Hematopoietic multipotent progenitor cell treated with erythropoietin and hydrocortisone succinate and interleukin-3 and kit ligand, for 17 days (in vitro differentiated cells): ENCODE data around the gene PERM1.
"Not testable (repeated sequence)": the region's sequence is repeated elsewhere in the genome, so short reads cannot be mapped to it uniquely, and the experiment has no call there.

ENCODE experiments used
- DNase-seq: peaks from one replicate; pipeline ENCODE4 v3.0.0-alpha.2; 2015; ENCODE audit warnings: low spot score

PERM1 gene

DNA sequence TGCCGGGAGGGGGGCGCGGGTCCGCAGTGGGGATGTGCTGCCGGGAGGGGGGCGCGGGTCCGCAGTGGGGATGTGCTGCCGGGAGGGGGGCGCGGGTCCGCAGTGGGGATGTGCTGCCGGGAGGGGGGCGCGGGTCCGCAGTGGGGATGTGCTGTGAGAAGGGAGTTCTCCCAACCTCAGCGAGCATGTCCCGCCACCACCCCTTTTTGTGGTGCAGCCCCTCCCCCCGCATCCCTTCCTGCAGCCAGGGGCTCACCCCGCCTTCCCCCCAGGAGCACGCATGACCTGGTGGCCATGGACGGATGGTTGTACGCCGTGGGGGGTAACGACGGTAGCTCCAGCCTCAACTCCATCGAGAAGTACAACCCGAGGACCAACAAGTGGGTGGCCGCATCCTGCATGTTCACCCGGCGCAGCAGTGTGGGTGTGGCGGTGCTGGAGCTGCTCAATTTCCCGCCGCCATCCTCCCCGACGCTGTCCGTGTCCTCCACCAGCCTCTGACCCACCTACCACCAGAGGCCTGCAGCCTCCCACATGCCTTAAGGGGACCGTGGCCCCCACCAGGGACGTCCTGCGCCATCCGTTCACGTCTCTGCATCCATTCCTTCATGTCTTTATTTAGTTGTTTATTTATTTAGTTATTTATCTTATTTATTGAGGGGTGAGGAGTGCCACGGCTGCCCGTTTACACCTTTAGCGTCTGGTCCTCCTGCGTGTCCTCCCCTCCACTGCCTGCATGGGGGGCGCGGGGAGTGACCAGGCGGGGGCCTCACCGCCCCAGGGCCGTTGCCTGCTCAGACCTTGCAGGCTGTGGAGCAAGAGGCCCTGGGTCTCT is 17.0 kb downstream of the PERM1 start:
- no peak for DNase-seq

DNA sequence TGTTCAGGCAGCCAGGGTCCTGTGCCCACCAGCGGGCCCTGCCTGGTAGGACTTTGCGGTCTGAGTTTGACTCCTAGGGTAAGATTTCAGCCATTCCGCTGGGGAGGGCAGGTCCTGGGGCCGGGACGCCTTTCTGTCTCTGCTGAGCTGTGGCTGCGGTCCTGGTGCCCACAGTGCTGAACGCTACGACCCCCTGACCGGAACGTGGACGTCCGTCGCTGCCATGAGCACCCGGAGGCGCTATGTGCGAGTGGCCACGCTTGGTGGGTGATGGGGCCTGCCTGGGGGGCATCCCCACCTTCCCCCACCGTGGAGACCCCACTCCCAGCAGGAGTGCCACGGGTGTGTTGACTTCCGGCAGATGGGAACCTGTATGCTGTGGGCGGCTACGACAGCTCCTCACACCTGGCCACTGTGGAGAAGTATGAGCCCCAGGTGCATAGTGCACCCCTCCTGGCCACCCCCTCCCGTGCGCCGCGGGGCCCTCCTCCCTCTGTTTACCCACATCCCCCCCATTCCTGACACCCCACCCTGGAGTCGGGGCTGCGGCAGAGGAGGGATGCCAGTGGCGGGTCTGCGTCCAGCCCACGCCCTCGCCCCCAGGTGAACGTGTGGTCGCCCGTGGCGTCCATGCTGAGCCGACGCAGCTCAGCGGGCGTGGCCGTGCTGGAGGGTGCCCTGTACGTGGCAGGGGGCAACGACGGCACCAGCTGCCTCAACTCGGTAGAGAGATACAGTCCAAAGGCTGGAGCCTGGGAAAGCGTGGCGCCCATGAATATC is 18.0 kb downstream of the PERM1 start:
- DNase-seq: no peak

DNA sequence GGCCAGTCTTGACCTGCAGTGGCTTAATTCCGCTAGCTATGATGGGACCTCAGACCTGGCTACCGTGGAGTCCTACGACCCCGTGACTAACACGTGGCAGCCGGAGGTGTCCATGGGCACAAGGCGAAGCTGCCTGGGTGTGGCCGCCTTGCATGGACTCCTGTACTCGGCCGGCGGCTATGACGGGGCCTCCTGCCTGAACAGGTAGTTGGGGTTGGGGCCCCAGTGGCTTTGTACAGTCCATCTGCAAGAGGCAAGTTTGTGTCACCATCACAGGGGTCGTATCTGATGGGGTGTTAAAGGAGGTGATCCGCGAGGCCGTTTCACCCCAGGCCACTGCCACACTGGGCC is 18.6 kb downstream of the PERM1 start:
- DNase-seq: no peak

DNA sequence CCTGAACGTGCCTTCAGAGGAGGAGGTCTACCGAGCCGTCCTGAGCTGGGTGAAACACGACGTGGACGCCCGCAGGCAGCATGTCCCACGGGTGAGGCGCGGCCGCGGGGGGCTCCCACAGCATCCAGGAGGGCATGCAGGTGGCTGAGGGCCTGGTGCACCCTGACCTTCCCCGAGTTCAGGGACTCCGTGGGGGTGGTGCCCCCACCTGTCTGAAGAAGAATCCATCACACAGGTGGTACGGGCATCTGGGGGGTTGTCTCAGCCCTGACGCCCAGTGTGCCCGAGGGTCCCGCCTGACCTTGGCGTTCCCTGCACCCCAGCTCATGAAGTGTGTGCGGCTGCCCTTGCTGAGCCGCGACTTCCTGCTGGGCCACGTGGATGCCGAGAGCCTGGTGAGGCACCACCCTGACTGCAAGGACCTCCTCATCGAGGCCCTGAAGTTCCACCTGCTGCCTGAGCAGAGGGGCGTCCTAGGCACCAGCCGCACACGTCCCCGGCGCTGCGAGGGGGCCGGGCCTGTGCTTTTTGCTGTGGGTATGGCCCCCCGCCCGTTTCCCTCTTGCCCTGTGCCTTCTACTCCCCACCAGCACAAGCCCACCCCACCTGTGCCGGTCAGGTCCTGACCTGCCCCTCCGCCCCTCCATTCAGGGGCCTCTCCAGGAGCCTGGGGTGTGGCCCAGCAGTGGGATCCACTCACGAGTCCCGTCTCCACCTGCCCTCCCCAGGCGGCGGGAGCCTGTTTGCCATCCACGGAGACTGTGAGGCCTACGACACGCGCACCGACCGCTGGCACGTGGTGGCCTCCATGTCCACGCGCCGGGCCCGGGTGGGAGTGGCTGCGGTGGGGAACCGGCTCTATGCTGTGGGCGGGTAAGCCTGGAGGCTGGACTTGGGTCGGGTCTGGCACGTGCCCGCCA is 19.3 kb downstream of the PERM1 start:
- no peak for DNase-seq

DNA sequence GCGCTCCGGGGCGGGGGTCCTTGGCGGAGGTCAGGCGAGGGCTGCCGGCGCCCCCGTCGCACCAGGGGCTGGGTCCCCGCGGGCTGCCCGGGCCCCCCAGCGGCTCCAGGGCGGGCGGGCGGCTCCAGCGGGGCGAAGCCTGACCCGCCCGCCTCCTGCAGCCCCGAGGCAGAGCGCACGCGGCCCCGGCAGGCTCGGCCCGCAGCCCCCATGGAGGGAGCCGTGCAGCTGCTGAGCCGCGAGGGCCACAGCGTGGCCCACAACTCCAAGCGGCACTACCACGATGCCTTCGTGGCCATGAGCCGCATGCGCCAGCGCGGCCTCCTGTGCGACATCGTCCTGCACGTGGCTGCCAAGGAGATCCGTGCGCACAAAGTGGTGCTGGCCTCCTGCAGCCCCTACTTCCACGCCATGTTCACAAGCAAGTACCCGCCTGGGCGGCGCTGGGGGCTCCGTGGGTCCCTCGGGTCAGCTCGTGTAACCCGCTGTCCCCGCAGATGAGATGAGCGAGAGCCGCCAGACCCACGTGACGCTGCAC is 20.7 kb downstream of the PERM1 start:
- no peak for DNase-seq

DNA sequence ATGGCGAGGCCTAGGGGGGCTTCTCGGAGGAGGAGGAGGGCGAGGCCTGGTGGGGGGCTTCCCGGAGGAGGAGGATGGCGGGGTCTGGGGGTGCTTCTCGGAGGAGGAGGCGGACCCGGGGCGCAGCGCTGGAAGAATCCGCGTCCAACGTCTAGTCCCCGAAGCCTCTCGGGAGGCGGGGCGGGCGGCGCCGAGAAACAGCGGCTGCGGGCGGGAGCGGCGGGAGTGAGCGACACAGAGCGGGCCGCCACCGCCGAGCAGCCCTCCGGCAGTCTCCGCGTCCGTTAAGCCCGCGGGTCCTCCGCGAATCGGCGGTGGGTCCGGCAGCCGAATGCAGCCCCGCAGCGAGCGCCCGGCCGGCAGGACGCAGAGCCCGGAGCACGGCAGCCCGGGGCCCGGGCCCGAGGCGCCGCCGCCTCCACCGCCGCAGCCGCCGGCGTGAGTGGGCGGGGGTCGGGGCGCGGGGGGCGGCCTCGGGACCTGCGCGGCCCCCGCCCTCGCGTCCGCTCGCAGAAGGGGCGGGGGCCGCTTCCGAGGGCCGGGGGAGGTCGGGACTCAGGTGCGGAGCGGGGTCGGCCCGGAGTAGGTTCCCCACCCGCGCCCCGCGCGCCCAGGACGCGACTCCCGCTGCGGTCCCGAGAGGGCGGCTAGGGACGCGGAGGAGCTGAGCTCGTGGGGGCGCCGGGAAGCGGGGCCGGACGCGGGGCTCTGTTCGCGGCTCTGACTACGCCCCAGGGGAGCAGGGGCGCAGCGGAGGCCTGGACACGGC is 21.3 kb downstream of the PERM1 start, which contains the start of gene KLHL17:
TSS of gene KLHL17 (plus strand) at position 222 of the 769 bp plus-strand sequence. CDS start at position 332, 110 bp downstream.
- DNase-seq: peak; percentile 70

DNA sequence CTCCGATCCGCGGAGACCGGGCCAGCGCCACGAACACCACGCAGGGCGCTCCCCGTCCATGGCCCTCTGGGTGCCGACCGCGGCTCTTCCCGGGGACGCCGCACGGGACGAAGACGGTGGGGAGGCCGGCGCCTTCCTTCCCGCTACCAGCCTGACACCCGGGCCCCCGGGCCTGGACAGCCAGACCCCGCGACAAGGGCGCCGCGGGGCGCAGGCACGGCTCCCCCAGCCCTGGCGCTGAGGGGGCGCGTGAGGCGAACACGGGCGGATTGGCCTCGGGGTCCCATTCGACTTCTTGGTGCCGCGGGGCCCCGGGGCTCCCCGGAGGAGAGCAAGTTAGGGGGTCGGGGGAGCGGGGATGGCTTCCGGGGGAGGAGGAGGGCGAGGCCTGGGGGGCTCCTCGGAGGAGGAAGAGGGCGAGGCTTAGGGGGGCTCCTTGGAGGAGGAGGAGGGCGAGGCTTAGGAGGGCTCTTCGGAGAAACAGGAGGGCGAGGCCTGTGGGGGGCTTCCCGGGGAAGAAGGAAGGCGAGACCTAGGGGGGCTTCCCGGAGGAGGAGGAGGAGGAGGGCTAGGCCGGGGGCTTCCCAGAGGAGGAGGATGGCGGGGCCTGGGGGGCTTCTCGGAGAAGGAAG is 22.0 kb downstream of the PERM1 start:
- no peak for DNase-seq

DNA sequence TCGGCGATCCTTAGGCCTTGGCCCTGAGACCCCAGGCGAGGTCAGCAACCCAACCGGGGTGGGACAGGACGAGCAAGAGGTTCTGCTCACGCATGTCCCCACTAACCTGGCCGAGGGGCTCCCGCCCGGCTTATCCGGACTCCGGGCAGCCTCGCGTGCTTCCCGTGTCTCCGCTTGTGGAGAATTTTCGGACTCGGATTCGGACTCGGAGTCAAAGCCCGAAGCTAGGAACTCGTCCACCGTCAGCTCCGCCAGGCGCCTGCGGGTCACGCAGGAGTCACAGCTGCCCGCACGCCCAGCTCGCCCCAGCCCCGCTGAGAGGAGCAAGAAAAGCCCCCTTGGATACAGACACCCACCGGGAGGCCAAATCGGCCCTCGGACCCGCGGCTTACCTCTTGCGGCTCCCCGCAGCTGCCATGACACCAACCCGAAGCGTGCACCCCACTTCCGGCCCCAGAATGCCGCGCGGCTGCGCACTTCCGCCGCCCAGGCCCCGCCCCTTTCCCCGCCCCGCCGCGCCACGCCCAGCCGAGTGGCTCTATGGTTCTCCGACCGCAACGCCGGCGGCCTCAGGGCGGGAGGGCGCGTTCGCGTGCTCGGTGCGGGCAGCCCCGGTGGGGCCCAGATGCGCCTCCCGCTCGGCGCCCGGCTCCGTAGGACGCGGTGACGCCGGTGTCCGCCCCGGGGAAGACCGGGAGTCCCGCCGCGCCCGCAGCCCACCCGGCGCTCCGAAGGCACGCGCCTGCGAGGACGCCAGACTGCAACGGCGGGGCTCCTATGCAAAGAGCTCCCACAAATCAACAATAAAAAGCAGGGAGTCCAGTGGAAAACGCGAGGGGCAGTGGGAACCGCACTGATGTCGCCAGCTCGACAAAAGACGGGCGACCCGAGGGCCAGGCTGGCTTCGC is 22.8 kb downstream of the PERM1 start, which contains the start of gene NOC2L:
TSS of gene NOC2L (minus strand) at position 434 of the 908 bp plus-strand sequence. CDS start at position 418, 16 bp downstream.
- DNase-seq: peak; percentile 89

DNA sequence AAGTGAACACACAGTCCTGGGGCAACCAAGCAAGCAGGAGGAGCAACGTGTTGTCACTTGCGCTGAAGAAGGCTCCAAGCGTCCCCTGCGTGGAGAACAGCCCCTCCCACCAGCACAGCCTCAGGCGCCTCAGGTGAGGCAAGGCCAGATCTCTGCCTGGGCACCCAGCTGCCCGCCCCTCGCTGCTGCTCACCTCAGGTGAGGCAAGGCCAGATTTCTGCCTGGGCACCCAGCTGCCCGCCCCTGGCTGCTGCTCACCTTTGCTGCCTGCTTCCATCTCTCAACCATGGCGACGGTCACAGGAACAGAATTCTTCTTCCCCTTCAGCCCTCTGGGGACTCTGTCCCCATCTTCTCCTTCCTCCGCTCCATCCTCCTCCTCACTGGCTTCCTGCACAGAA is 25.3 kb downstream of the PERM1 start:
- DNase-seq: no peak

DNA sequence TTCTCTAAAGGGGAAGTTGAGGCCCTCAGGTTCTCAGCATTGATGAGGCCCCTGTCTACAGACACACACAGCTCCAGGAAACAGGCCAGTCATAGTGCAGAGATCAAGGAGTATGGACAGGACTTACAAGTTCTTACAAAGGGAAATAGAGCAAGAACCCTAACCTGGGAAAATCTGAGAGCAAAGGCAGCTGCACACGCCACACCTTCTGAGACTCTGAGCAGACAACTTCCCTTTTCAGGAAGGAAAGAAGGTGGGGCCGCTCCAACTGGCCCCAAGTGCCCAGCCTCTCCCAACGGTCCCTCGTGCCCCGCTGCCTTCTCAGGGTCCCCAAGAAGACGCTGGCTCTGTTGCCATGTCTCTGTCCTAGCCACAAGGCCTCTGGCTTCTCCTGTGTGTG is 26.4 kb downstream of the PERM1 start:
- no peak for DNase-seq

DNA sequence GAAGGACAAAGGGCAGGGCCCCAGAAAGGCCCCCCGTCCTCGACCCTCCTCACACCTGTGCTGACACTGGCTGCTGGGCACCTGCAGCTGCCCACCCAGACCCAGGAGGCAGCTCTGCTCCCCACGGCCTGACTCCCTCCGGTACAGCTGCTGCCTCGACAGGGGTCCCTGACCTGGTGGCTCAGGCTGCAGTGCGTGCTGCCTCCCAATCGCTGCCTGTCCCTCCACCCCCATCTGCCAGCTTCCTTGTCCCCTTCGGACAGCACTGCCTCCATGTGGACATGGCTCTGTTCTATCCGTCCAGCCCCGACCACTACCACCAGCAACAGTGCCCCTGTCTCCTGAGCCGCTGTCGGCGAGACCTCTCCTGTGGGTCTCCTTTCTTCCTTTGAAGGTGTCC is 27.0 kb downstream of the PERM1 start:
- no peak for DNase-seq

DNA sequence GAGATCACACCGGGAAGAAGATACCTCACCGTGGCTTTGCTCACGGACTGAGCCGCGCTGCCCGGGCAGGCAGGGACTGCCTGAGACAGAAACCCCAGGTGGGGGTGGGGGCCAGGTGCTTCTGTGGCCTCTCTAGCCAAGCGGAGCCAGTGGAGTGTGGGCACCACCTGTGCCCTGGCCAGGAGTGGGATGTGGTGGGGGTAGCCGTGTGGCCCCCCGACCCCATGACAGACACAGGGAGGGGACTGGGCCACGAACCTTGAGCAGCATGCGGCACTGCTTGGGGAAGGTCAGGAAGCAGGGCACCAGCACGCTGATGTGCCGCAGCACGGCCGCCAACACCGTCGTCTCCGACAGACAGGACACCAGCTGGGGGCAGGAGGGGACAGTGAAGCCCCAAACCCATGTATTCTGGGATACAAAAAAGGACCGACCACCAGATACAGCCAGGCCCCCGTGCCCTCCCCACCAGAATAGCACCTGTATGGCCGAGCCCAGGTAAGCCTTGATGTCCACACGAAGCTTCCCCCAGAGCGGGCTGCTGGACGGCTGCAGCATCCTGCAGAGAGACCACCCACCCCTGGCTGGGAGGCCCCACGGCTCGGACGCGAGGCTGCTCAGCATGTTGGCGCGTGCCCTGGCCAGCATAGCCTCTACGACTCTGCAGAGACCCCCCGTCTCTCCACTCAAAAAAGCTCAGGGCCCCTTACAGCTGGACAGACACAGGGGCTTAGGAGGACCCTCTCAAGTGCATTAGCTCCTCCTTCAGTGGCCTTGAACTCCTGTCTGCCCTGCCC is 28.2 kb downstream of the PERM1 start:
- DNase-seq: no peak

DNA sequence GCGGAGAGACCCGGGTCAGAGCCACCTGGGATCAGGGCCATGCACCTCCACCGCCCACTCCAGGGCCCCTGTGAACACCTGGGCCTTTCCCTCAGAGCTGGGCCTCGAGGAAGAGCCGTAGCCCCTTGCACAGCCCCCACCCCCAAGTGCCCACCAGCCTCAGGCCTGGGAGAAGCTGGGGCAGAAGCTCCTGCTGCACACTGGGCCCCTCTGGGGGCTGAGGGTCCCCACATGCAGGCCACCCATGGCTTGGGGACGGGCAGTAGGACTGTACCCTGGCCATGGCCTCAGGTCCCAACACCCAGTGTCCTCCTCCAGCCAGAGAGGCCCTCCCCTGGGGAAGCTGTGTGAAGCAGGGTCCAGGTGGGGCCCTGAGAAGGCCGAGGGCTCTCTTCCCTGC is 29.3 kb downstream of the PERM1 start:
- no peak for DNase-seq

DNA sequence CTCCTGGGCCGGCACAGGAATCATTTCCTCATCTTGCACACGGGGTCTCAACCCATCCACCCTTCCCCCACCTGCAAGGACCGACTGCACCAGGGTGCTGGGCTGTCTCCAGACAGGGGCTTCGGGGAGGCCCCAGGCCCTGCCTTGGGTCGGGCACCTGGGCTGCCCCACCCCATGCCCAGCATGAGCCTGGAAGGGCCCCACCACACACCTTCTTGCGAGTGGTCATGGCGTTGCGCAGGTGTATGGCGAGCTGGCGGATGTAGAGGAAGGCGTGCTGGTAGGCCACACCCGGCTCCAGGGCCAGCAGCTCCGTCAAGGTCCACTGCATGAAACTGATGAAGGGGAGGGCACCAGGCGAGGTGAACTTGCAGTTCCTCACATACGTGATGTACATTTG is 29.7 kb downstream of the PERM1 start:
- DNase-seq: no peak

DNA sequence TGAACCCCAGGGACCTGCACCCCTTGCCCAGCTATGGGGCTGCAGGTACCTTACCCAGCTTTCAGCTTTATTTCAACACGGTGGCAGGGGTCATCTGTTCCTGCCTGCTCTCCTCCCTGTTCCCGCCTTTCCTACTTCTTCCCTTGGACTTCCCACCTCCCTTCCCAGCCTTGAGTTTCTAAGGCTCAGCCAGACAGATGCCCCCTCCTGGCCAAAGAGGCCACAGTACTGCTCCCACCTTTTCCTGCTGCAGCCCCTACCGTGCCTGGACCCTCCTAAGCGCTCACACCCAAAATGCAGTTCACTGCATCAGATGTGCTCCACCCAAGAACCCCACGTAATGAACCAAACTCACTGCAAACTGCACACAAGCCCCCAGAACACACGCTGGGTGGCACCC is 30.5 kb downstream of the PERM1 start:
- DNase-seq: no peak

DNA sequence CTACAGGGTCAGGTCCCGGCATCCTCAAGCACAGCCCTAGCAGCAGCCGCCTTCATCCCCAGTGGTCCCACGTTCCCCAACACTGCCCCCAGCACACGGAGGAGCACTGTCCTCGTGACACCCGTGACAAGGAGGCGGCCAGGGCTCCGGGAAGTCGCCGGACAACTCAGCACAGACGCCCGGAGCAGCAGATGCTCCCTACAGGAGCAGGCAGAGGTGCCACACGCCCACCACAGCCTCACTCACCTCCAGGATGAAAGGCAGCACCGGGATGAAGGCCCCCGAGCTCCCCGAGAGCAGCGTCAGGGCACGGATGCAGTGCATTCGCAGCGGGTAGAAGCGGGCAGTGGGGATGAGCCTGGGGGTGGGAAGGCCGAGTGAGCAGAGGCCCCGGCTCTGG is 31.0 kb downstream of the PERM1 start:
- no peak for DNase-seq

DNA sequence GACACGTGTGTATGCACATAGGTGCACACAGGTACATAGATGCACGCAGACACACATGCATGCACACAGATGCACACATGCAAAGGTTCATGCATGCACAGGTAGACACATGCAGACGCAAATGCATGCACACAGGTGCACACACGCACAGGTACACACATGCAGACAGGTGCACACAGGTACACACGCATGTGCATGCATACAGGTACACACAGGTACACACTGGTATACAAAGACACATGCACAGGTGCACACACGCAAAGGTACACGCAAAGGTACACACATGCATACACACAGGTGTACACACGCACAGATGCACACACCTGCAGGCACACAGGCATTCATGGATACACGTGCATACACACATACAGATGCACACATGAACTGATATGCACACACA is 31.6 kb downstream of the PERM1 start:
- DNase-seq: no peak

DNA sequence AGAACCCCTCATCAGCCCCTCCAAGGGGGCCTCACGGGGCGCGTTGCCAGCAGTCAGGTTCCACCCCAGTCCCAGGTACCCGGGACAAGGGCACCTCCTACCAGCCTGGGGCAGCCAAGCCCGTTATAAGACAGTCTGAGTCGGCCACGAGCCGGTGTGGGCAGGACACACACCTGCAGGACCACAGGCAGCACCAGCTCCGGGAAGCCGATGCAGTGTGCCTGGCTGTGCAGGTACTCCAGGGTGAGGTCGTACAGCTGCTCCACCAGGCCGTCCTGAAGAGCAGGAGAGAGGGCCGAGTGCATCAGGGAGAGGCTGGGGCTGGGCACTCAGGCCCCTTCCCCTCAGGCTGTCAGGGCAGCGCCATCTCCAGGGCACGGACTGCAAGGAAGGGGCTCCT is 33.9 kb downstream of the PERM1 start:
- no peak for DNase-seq

DNA sequence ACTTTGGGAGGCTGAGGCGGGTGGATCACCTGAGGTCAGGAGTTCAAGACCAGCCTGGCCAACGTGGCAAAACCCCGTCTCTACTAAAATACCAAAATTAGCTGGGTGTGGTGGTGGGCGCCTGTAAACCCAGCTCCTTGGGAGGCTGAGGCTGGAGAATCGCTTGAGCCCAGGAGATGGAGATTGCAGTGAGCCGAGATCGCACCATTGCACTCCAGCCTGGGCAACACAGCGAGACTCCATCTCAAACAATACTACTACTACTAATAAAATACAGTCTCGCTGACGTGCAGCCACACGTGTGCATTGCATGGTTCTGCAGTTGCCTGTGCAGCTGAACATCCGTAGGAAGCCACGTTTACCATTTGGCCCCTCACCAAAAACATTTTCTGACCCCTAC is 35.1 kb downstream of the PERM1 start:
- not testable (repeated sequence) for DNase-seq
